GM10266 (cell line): ENCODE data around the gene TOX2.

Source experiments
- DNase-seq: peaks from one replicate; pipeline ENCODE4 v3.0.0; 2012; ENCODE audit errors: extremely low spot score
- TF ChIP-seq, protein P1 (sequence below): IDR thresholded peaks from 2 replicates; pipeline ENCODE4 v1.5.1; 2012; ENCODE audit warnings: mild to moderate bottlenecking, low read depth; ENCODE audit not compliant: control insufficient read depth, insufficient read depth; ENCODE audit errors: missing control alignments

TOX2 gene

GRCh38 chr20:43943725-43944124 is 29.1 kb downstream of the TOX2 start:
- TF ChIP-seq, protein P1, sequence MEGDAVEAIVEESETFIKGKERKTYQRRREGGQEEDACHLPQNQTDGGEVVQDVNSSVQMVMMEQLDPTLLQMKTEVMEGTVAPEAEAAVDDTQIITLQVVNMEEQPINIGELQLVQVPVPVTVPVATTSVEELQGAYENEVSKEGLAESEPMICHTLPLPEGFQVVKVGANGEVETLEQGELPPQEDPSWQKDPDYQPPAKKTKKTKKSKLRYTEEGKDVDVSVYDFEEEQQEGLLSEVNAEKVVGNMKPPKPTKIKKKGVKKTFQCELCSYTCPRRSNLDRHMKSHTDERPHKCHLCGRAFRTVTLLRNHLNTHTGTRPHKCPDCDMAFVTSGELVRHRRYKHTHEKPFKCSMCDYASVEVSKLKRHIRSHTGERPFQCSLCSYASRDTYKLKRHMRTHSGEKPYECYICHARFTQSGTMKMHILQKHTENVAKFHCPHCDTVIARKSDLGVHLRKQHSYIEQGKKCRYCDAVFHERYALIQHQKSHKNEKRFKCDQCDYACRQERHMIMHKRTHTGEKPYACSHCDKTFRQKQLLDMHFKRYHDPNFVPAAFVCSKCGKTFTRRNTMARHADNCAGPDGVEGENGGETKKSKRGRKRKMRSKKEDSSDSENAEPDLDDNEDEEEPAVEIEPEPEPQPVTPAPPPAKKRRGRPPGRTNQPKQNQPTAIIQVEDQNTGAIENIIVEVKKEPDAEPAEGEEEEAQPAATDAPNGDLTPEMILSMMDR: no peak
- no peak for DNase-seq

- DNase-seq: no peak
- TF ChIP-seq, protein P1: no peak
These were observed 30.1 kb downstream of the TOX2 start for GRCh38 chr20:43944653-43945235.

GRCh38 chr20:43945391-43946205 is 30.9 kb downstream of the TOX2 start:
- DNase-seq: no peak

GRCh38 chr20:43946206-43946491 is 31.5 kb downstream of the TOX2 start:
- no peak for DNase-seq
- TF ChIP-seq, protein P1: no peak

More at GRCh38 chr20:43945391-43946205, 30.9 kb downstream of the TOX2 start:
- TF ChIP-seq, protein P1: no peak

- DNase-seq: no peak
These were observed 32.1 kb downstream of the TOX2 start for GRCh38 chr20:43946659-43947315.

GRCh38 chr20:43947316-43947710 is 32.7 kb downstream of the TOX2 start:
- DNase-seq: no peak
- TF ChIP-seq, protein P1: no peak

More at GRCh38 chr20:43946659-43947315, 32.1 kb downstream of the TOX2 start:
- TF ChIP-seq, protein P1: no peak

- DNase-seq: no peak
- TF ChIP-seq, protein P1: no peak
These were observed 33.8 kb downstream of the TOX2 start for GRCh38 chr20:43948455-43948854.
